Measurements from ENCODE around the gene ZNF160.

Gene ZNF160

DNA sequence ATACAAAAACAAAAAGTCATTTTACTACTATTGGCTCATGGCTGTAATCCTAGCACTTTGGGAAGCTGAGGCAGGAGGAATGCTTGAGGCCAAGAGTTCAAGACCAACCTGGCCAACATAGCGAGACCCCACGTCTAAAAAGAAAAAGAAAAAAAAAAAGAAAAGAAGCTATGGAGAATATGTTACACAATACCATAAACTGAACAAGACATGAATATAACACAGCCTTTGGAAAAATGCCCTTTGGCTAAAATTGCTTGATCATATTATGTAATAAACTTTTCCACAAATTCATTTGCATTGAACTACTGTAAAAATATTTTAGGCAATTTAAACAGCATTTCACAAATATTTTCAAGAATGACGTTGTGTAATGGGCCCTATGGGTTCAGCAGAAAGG, 33.2 kb upstream of the ZNF160 start:
- H2AFZ ChIP-seq (ENCODE audit: low read length) = no peak overlapping the region
- H3K4me3 ChIP-seq (ENCODE audit: low read length) = no peak overlapping the region
- no peaks in the 10 kb centered on the region for H3K27me3 ChIP-seq (replicated peaks; ENCODE audit: insufficient read depth, low read length)
- no peaks in the 10 kb centered on the region for H3K9me2 ChIP-seq (replicated peaks; ENCODE audit: insufficient read depth, low read length)
- no peaks in the 10 kb centered on the region for H3K79me2 ChIP-seq (ENCODE audit: low read length)
- H3K36me3 ChIP-seq (replicated peaks; ENCODE audit: insufficient read depth, low read length) = no peaks in the 10 kb centered on the region
- TF ChIP-seq, protein P1, sequence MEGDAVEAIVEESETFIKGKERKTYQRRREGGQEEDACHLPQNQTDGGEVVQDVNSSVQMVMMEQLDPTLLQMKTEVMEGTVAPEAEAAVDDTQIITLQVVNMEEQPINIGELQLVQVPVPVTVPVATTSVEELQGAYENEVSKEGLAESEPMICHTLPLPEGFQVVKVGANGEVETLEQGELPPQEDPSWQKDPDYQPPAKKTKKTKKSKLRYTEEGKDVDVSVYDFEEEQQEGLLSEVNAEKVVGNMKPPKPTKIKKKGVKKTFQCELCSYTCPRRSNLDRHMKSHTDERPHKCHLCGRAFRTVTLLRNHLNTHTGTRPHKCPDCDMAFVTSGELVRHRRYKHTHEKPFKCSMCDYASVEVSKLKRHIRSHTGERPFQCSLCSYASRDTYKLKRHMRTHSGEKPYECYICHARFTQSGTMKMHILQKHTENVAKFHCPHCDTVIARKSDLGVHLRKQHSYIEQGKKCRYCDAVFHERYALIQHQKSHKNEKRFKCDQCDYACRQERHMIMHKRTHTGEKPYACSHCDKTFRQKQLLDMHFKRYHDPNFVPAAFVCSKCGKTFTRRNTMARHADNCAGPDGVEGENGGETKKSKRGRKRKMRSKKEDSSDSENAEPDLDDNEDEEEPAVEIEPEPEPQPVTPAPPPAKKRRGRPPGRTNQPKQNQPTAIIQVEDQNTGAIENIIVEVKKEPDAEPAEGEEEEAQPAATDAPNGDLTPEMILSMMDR (IDR thresholded peaks at IDR 0.05; ENCODE audit: low read length) = no peak
- TF ChIP-seq EZH2 (optimal IDR thresholded peaks at IDR 0.05; ENCODE audit: low read depth, low read length) (no peak), EZH2phosphoT487 (IDR thresholded peaks at IDR 0.05; ENCODE audit: low read length) (no peak)
- no peak overlapping the region for H3K4me2 ChIP-seq (ENCODE audit: low read depth, low read length)
- H3K9me3 ChIP-seq (replicated peaks; ENCODE audit: insufficient read depth, low read length) = no peaks in the 10 kb centered on the region; the same call in 1 of the 2 replicates
- no peak overlapping the region for H3K9ac ChIP-seq (ENCODE audit: low read length)
- H3K27ac ChIP-seq (ENCODE audit: low read length) = no peak overlapping the region
- no peaks in the 10 kb centered on the region for H3F3A ChIP-seq (ENCODE audit: insufficient read depth, low read length)
- no peaks in the 10 kb centered on the region for H3K4me1 ChIP-seq (ENCODE audit: low read length)
- no peaks in the 10 kb centered on the region for H4K20me1 ChIP-seq (ENCODE audit: insufficient read depth, low read length)
- no peak for DNase-seq

DNA sequence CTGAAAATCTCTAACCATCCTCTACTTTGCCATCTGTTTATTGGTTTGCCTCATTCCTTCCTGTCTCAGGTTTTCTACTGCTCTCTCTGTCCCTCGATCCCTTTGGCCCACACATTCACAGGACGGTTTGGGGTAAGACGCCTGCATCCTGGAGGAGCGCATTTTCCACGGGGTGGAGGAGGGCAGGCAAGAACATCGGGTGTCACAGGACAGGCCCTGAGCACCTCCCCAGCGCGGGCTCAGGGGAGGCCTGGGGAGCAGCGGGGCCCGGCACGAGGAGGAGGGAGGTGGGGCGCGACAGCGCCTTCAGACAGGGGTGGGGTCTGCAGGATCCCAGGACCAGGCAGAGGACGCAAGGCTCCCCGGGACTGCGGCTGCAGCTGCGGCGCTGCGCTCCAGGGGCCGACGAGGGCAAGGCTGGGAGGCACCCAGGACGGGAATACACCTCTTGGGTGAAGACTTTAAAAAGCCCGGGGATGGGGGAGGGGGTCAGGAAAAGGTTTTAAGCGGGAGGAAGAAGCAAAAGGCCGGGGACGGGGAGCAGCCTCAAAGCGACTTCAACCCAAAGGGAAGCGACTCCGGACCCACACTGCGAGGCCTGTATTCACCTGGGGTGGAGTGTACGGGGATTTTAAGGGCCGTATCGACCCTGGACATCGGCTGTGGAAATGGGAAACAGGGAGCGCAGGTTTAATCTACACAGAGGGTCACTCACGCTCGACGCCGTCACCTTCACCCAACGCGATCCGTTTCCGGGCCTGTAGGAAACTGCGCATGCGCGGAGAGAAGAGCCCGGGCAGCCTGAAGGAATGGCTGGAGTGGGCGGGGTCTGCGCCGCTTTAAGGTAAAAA, 29.1 kb upstream of the ZNF160 start, which contains the start of gene ZNF415:
ZNF415 (minus strand) TSS at position 770 of the 851 bp plus-strand sequence. CDS start 10,234 bp downstream, outside the sequence.
- no peak for DNase-seq
- no peaks in the 10 kb centered on the region for H3K4me1 ChIP-seq (ENCODE audit: low read length)
- no peaks in the 10 kb centered on the region for H3K36me3 ChIP-seq (replicated peaks; ENCODE audit: insufficient read depth, low read length)
- no peaks in the 10 kb centered on the region for H3K79me2 ChIP-seq (ENCODE audit: low read length)
- H3K27me3 ChIP-seq (replicated peaks; ENCODE audit: insufficient read depth, low read length) = no peaks in the 10 kb centered on the region
- no peak within 1 kb of the TSS for H3K4me2 ChIP-seq (ENCODE audit: low read depth, low read length)
- no peaks in the 10 kb centered on the region for H4K20me1 ChIP-seq (ENCODE audit: insufficient read depth, low read length)
- H3K9me3 ChIP-seq (replicated peaks; ENCODE audit: insufficient read depth, low read length) = no peaks in the 10 kb centered on the region; the same call in 1 of the 2 replicates
- no peak within 1 kb of the TSS for H2AFZ ChIP-seq (ENCODE audit: low read length)
- no peaks in the 10 kb centered on the region for H3F3A ChIP-seq (ENCODE audit: insufficient read depth, low read length)
- no peaks in the 10 kb centered on the region for H3K9me2 ChIP-seq (replicated peaks; ENCODE audit: insufficient read depth, low read length)
- TF ChIP-seq EZH2phosphoT487 (IDR thresholded peaks at IDR 0.05; ENCODE audit: low read length) (no peak), EZH2 (optimal IDR thresholded peaks at IDR 0.05; ENCODE audit: low read depth, low read length) (no peak)
- TF ChIP-seq, protein P1 (IDR thresholded peaks at IDR 0.05; ENCODE audit: low read length) = no peak
- H3K4me3 ChIP-seq (ENCODE audit: low read length) = no peak within 1 kb of the TSS
- H3K9ac ChIP-seq (ENCODE audit: low read length) = no peak within 1 kb of the TSS
- H3K27ac ChIP-seq (ENCODE audit: low read length) = no peak within 1 kb of the TSS

GRCh38 chr19:53131727-53132126, 28.5 kb upstream of the ZNF160 start:
- no peaks in the 10 kb centered on the region for H4K20me1 ChIP-seq (ENCODE audit: insufficient read depth, low read length)
- no peaks in the 10 kb centered on the region for H3K79me2 ChIP-seq (ENCODE audit: low read length)
- no peaks in the 10 kb centered on the region for H3K9me2 ChIP-seq (replicated peaks; ENCODE audit: insufficient read depth, low read length)
- H2AFZ ChIP-seq (ENCODE audit: low read length) = no peak overlapping the region
- no peak for TF ChIP-seq EZH2phosphoT487 (IDR thresholded peaks at IDR 0.05; ENCODE audit: low read length)
- TF ChIP-seq, protein P1 (IDR thresholded peaks at IDR 0.05; ENCODE audit: low read length) = no peak
- no peak for TF ChIP-seq EZH2 (optimal IDR thresholded peaks at IDR 0.05; ENCODE audit: low read depth, low read length)
- no peaks in the 10 kb centered on the region; the same call in 1 of the 2 replicates for H3K9me3 ChIP-seq (replicated peaks; ENCODE audit: insufficient read depth, low read length)
- H3K4me1 ChIP-seq (ENCODE audit: low read length) = no peaks in the 10 kb centered on the region
- H3K27ac ChIP-seq (ENCODE audit: low read length) = no peak overlapping the region
- no peak overlapping the region for H3K9ac ChIP-seq (ENCODE audit: low read length)
- DNase-seq = no peak
- H3F3A ChIP-seq (ENCODE audit: insufficient read depth, low read length) = no peaks in the 10 kb centered on the region
- no peaks in the 10 kb centered on the region for H3K36me3 ChIP-seq (replicated peaks; ENCODE audit: insufficient read depth, low read length)
- no peak overlapping the region for H3K4me2 ChIP-seq (ENCODE audit: low read depth, low read length)
- H3K27me3 ChIP-seq (replicated peaks; ENCODE audit: insufficient read depth, low read length) = no peaks in the 10 kb centered on the region
- no peak overlapping the region for H3K4me3 ChIP-seq (ENCODE audit: low read length)
